ENCODE data around the gene CCT6B. TPM values are rescaled to one million over a fixed set of nuclear protein-coding genes. Genes with fewer than 3 reads are reported as not detected.
A peak's percentile ranks its signal among the peaks of the same experiment; 100 is the strongest.

The CCT6B gene
- total and polyA plus RNA-seq, 2 of the 13 experiments (the other 11 are each of a cell fraction or from before 2014, with no cell fraction given), result 0.41 to 1.4 TPM

DNA sequence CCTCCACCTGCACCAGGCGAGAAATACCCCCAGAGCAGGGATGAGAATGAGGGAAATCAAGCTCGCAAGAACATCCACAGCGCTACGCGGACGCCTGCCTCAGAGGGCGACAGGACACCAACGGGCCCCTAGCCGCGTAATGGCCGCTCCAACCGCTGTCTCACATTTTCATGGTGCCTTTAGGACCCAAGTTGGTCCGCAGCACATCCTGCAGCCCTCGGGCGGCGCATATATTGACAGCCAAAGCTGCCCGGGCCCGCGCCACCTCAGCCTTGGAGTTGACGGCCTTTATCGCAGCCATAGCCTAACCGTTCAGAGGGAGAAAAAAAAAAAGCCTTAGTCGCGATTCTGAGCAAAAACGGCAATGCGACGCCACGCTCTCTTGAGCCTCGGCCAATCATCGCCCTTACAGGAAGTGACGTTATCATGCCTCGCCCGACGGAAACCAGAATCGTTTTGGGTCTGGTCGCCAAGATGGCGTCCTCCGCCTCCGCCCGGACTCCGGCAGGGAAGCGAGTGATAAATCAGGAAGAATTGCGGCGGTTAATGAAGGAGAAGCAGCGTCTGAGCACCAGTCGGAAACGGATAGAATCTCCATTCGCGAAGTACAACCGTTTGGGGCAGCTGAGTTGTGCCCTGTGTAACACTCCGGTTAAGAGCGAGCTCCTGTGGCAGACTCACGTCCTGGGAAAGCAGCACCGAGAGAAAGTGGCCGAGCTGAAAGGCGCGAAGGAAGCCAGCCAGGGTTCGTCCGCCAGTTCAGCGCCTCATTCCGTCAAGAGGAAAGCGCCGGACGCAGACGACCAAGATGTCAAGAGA, at the start of gene CCT6B, which contains the start of gene ZNF830 (continued):
- TF ChIP-seq, protein P1, sequence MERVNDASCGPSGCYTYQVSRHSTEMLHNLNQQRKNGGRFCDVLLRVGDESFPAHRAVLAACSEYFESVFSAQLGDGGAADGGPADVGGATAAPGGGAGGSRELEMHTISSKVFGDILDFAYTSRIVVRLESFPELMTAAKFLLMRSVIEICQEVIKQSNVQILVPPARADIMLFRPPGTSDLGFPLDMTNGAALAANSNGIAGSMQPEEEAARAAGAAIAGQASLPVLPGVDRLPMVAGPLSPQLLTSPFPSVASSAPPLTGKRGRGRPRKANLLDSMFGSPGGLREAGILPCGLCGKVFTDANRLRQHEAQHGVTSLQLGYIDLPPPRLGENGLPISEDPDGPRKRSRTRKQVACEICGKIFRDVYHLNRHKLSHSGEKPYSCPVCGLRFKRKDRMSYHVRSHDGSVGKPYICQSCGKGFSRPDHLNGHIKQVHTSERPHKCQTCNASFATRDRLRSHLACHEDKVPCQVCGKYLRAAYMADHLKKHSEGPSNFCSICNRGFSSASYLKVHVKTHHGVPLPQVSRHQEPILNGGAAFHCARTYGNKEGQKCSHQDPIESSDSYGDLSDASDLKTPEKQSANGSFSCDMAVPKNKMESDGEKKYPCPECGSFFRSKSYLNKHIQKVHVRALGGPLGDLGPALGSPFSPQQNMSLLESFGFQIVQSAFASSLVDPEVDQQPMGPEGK (CRISPR knock-in tag; IDR thresholded peaks at IDR 0.05), result no peak
- TF ChIP-seq NR2C2 (CRISPR knock-in tag; IDR thresholded peaks at IDR 0.05; ENCODE audit: borderline replicate concordance), result no peak
- no peak for TF ChIP-seq BRCA1 (CRISPR knock-in tag; IDR thresholded peaks at IDR 0.05)
- TF ChIP-seq, protein P2, sequence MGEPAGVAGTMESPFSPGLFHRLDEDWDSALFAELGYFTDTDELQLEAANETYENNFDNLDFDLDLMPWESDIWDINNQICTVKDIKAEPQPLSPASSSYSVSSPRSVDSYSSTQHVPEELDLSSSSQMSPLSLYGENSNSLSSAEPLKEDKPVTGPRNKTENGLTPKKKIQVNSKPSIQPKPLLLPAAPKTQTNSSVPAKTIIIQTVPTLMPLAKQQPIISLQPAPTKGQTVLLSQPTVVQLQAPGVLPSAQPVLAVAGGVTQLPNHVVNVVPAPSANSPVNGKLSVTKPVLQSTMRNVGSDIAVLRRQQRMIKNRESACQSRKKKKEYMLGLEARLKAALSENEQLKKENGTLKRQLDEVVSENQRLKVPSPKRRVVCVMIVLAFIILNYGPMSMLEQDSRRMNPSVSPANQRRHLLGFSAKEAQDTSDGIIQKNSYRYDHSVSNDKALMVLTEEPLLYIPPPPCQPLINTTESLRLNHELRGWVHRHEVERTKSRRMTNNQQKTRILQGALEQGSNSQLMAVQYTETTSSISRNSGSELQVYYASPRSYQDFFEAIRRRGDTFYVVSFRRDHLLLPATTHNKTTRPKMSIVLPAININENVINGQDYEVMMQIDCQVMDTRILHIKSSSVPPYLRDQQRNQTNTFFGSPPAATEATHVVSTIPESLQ (CRISPR knock-in tag; conservative IDR thresholded peaks at IDR 0.05), result no peak; the same call in 1 of the 2 replicates
- peak; percentile 69 for TF ChIP-seq SP2 (CRISPR knock-in tag; IDR thresholded peaks at IDR 0.05)
- TF ChIP-seq ZNF766 (CRISPR knock-in tag; IDR thresholded peaks at IDR 0.05; ENCODE audit: borderline replicate concordance), result peak; percentile 64; the same call in 1 of the 2 replicates
- no peak for TF ChIP-seq FOSL1 (CRISPR knock-in tag; IDR thresholded peaks at IDR 0.05; ENCODE audit: borderline replicate concordance)
- peak; percentile 43; the same call in 1 of the 2 replicates for TF ChIP-seq KDM3A (CRISPR knock-in tag; IDR thresholded peaks at IDR 0.05; ENCODE audit: low read depth)
- no peak for TF ChIP-seq RCOR2 (CRISPR knock-in tag; IDR thresholded peaks at IDR 0.05)
- TF ChIP-seq ZNF777 (CRISPR knock-in tag; IDR thresholded peaks at IDR 0.05), result no peak; the same call in 1 of the 2 replicates
- no peak for TF ChIP-seq TRIM24 (CRISPR knock-in tag; IDR thresholded peaks at IDR 0.05)
- TF ChIP-seq ARNT (IDR thresholded peaks at IDR 0.05), result no peak
- no peak for TF ChIP-seq JARID2 (CRISPR knock-in tag; IDR thresholded peaks at IDR 0.05; ENCODE audit: insufficient replicate concordance)
- 0 out of 2 replicates have a peak, but pooled peaks have one; percentile 33 for TF ChIP-seq FOXA3 (CRISPR knock-in tag; IDR thresholded peaks at IDR 0.05)
- 0 out of 2 replicates have a peak, but pooled peaks have one; percentile 20 for TF ChIP-seq CENPT (CRISPR knock-in tag; IDR thresholded peaks at IDR 0.05; ENCODE audit: low read depth)
- TF ChIP-seq HNF4G (IDR thresholded peaks at IDR 0.05; ENCODE audit: borderline replicate concordance, low read depth, low read length), result no peak
- 0 out of 2 replicates have a peak, but pooled peaks have one; percentile 48 for TF ChIP-seq HNF4G (CRISPR knock-in tag; IDR thresholded peaks at IDR 0.05; ENCODE audit: borderline replicate concordance, low read depth)
- TF ChIP-seq HNRNPUL1 (IDR thresholded peaks at IDR 0.05; ENCODE audit: low read depth, low read length), result no peak
- TF ChIP-seq, protein P3, sequence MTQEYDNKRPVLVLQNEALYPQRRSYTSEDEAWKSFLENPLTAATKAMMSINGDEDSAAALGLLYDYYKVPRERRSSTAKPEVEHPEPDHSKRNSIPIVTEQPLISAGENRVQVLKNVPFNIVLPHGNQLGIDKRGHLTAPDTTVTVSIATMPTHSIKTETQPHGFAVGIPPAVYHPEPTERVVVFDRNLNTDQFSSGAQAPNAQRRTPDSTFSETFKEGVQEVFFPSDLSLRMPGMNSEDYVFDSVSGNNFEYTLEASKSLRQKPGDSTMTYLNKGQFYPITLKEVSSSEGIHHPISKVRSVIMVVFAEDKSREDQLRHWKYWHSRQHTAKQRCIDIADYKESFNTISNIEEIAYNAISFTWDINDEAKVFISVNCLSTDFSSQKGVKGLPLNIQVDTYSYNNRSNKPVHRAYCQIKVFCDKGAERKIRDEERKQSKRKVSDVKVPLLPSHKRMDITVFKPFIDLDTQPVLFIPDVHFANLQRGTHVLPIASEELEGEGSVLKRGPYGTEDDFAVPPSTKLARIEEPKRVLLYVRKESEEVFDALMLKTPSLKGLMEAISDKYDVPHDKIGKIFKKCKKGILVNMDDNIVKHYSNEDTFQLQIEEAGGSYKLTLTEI (CRISPR knock-in tag; conservative IDR thresholded peaks at IDR 0.05), result no peak
- TF ChIP-seq ZNF263 (CRISPR knock-in tag; IDR thresholded peaks at IDR 0.05), result peak; percentile 27; the same call in 1 of the 2 replicates
- TF ChIP-seq, protein P4, sequence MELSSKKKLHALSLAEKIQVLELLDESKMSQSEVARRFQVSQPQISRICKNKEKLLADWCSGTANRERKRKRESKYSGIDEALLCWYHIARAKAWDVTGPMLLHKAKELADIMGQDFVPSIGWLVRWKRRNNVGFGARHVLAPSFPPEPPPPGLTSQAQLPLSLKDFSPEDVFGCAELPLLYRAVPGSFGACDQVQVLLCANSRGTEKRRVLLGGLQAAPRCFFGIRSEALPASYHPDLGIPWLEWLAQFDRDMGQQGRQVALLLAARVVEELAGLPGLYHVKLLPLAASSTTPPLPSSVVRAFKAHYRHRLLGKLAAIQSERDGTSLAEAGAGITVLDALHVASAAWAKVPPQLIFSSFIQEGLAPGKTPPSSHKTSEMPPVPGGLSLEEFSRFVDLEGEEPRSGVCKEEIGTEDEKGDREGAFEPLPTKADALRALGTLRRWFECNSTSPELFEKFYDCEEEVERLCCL (CRISPR knock-in tag; IDR thresholded peaks at IDR 0.05; ENCODE audit: borderline replicate concordance), result no peak
